ENCODE measurements around the gene GPATCH11.

Gene GPATCH11

GRCh38 chr2:37104178-37104577 lies 19.9 kb downstream of the GPATCH11 start:
- H3K4me3 ChIP-seq (ENCODE audit: low read depth, low read length): no peak overlapping the region
- DNase-seq (ENCODE audit: low read depth): no peak
- no peak for TF ChIP-seq CTCF (IDR thresholded peaks at IDR 0.05; ENCODE audit: insufficient read depth, low read depth, low read length, missing control alignments)

GRCh38 chr2:37105150-37105549 lies 20.8 kb downstream of the GPATCH11 start:
- no peak for DNase-seq (ENCODE audit: low read depth)
- H3K4me3 ChIP-seq (ENCODE audit: low read depth, low read length): no peak overlapping the region
- TF ChIP-seq CTCF (IDR thresholded peaks at IDR 0.05; ENCODE audit: insufficient read depth, low read depth, low read length, missing control alignments): no peak

- DNase-seq (ENCODE audit: low read depth): no peak
- no peak for TF ChIP-seq CTCF (IDR thresholded peaks at IDR 0.05; ENCODE audit: insufficient read depth, low read depth, low read length, missing control alignments)
- no peak overlapping the region for H3K4me3 ChIP-seq (ENCODE audit: low read depth, low read length)
Observed at GRCh38 chr2:37109523-37109922, 25.2 kb downstream of the GPATCH11 start.

- no peak overlapping the region for H3K4me3 ChIP-seq (ENCODE audit: low read depth, low read length)
- no peak for DNase-seq (ENCODE audit: low read depth)
- TF ChIP-seq CTCF (IDR thresholded peaks at IDR 0.05; ENCODE audit: insufficient read depth, low read depth, low read length, missing control alignments): no peak
Observed at GRCh38 chr2:37110306-37111212, 26.2 kb downstream of the GPATCH11 start.

- no peak overlapping the region for H3K4me3 ChIP-seq (ENCODE audit: low read depth, low read length)
- DNase-seq (ENCODE audit: low read depth): no peak
- no peak for TF ChIP-seq CTCF (IDR thresholded peaks at IDR 0.05; ENCODE audit: insufficient read depth, low read depth, low read length, missing control alignments)
Observed at GRCh38 chr2:37111958-37112357, 27.6 kb downstream of the GPATCH11 start.

- no peak for DNase-seq (ENCODE audit: low read depth)
- no peak overlapping the region for H3K4me3 ChIP-seq (ENCODE audit: low read depth, low read length)
- TF ChIP-seq CTCF (IDR thresholded peaks at IDR 0.05; ENCODE audit: insufficient read depth, low read depth, low read length, missing control alignments): no peak
Observed at GRCh38 chr2:37117566-37117965, 33.2 kb downstream of the GPATCH11 start.

- TF ChIP-seq CTCF (IDR thresholded peaks at IDR 0.05; ENCODE audit: insufficient read depth, low read depth, low read length, missing control alignments): no peak
- H3K4me3 ChIP-seq (ENCODE audit: low read depth, low read length): no peak overlapping the region
- DNase-seq (ENCODE audit: low read depth): no peak
Observed at GRCh38 chr2:37119157-37119556, 34.8 kb downstream of the GPATCH11 start.
